NCI-H510A (cell line): ENCODE results near the gene PSMA6.
"Not testable (repeated sequence)": the region's sequence is repeated elsewhere in the genome, so short reads cannot be mapped to it uniquely, and the experiment has no call there.

Experiments
- DNase-seq: peaks from one replicate; lab custom pipeline; 2025; lab: John Stamatoyannopoulos, UW

The PSMA6 gene

GRCh38 chr14:35285168-35286002 lies 6.8 kb upstream of the PSMA6 start:
- DNase-seq = no peak

- no peak for DNase-seq
These were observed 6.1 kb upstream of the PSMA6 start for GRCh38 chr14:35286003-35286600.

- no peak for DNase-seq
These were observed 5.5 kb upstream of the PSMA6 start for GRCh38 chr14:35286707-35287106.

DNA sequence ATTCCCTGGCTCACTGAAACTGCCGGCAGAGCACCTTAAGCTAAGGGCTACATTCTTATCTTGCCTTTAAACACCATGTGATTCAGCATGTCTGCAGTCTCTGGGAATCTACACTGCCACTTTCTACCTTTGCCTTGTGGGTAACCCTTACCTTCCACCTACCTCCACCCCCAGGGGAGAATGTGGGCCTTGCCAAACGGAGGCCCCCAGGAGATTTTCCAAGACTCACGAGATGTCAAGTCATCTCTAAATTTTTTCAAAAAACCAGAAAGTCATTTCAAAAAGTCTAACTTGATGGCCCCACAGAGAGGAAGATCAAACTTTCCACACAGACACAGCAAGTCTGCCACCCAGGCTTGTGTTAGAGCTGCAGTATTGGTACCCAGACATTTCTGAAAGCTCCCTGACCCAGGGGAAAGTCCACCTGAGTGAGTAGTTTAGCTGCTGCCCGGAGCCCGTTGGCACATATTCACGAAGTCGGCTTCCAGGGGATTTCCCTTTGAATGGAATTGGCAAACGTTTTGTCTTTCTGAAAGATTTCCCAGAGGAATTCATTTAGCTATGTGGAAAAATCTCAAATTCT lies 4.7 kb upstream of the PSMA6 start:
- DNase-seq = no peak

- no peak for DNase-seq
These were observed 2.6 kb upstream of the PSMA6 start for GRCh38 chr14:35289623-35290022.

GRCh38 chr14:35292770-35293561 lies 784 bp downstream of the PSMA6 start:
- DNase-seq = no peak

DNA sequence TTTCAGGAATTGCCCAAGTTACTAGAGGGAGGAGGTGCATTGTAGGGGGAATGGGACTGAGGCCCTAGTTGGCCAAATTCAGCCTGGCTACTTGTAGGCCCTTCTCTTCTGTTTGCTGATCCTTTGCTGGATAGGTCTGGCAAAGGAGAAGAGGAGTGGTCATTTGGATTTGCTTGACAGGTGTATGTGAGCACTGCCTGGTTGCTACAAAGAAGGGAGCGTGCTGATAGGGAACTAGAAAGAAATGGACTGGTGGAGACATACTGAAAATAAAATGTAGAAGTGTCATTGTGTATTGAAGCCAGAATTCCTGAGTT lies 3.6 kb downstream of the PSMA6 start:
- no peak for DNase-seq

GRCh38 chr14:35296545-35296944 lies 4.4 kb downstream of the PSMA6 start:
- no peak for DNase-seq

GRCh38 chr14:35297706-35298105 lies 5.5 kb downstream of the PSMA6 start:
- DNase-seq = no peak

DNA sequence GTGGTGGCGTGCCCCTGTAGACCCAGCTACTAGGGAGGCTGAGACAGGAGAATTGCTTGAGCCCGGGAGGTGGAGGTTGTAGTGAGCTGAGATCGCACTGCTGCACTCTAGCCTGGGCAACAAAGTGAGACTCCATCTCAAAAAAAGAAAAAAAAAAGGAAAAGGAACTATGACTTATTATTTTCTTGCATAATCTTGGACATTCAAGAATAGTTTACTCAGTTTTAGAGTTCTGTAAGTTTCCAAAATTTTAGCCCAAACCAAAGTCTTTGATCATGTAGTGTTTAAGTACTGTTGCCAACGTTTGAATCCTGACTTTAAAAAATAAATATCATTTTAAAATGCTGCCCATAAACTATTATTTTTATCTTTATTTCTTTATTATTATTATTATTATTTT lies 6.2 kb downstream of the PSMA6 start:
- no peak for DNase-seq

DNA sequence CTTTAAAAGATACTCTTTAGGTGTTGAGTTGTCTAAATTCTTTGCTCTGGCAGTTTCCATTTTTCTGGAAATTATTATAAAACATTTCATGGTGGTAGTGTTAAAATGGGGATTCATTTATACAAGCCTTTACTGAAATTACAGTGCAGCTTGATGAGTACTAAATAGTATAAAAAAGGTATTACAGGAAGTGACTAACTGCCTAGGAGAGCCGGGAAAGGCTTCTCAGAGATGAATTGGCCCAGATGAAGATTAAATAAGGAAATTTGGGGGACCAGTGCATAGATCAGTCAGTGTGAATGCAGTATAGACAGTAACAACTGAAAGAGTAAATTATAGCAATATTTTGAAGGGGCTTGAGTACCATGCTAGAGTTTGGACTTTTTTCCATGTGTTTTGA lies 7.5 kb downstream of the PSMA6 start:
- no peak for DNase-seq

GRCh38 chr14:35300228-35300627 lies 8.0 kb downstream of the PSMA6 start:
- no peak for DNase-seq

DNA sequence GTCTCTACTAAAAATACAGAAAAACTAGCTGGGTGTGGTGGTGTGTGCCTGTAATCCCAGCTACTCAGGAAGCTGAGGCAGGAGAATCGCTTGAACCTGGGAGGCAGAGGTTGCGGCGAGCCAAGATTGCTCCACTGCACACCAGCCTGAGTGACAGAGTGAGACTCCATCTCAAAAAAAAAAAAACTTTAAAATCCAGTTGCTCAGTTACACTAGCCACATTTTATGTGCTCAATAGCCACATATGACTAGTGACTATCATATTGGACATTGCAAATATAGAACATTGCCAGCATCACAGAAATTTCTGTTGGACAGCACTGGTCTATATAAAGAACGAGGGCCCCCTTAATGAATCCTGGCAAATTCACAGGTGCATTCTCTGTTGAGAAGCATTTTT lies 9.2 kb downstream of the PSMA6 start:
- not testable (repeated sequence) for DNase-seq

GRCh38 chr14:35301735-35302528 lies 9.8 kb downstream of the PSMA6 start:
- DNase-seq = no peak

DNA sequence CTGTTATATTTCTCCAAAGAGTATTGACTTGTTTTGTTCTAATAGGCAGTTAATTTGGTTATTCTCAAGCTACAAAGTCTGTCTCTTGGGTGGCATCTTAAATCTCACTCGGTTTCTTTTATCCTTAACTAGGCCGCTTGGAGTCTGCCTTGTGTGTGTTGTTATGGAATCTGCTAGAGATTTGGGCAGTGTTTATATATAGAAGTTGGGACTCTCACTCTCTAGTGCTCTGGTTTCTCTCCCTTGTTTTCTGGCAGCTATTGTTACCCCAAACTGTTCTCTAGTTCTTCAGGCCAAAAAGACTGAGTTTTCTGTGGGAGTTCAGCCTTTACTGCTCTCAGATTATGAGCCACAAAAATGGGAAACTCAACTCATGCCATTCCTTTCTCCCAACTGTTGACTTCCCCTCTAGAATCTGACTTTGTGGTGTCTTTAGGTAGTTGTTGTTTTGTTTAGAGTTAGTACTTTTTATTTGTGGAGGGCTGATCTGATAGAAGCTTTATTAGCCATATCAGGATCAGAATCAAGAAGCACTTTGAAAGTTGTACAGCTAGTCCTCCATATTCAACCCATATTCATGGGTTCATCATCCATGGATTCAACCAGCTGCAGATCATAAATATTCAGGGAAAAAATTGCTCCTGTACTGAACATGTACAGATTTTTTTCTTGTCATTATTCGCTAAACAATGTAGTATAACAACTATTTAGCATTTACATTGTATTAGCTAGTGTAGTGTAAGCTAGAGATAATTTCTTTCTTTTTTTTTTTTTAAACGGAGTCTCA lies 11.2 kb downstream of the PSMA6 start:
- no peak for DNase-seq

DNA sequence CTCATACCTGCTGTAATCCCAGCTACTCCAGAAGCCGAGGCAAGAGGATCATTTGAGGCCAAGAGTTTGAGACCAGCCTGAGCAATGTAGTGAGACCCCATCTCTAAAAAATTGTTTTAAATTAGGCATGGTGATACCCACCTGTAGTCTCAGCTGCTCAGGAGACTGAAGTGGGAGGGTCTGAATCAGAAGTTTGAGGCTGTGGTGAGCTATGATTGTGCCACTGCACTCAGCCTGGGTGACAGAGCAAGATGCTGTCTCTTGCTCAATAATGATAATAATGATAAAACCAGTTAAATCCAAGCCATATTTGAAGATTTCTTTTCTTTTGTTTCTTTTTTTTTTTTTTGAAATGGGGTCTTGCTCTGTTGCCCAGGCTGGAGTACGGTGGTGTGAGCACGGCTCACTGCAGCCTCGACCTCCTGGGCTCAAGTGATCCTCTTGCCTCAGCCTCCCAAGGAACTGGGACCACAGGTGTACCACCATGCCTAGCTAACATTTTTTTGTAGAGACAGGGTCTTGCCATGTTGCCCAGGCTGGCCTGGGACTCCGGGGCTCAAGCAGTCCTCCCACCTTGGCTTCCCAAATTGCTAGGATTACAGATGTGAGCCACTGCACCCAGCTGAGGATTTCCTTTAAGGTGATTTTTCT lies 12.8 kb downstream of the PSMA6 start:
- no peak for DNase-seq

DNA sequence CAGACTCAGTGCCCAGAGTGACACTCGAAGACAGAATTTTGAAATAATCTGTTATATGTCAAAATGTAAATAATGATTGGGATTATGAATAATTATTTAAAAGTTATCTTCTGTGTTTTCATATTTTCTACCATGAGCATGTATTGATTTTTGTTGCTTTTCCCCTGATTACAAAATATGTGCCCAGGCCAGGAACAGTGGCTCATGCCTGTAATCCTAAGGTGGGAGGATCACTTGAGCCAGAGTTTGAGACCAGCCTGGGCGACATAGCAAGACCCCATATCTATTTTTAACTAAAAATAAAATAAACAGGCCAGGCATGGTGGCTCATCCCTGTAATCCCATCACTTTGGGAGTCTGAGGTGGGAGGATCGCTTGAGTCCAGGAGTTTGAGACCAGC lies 13.5 kb downstream of the PSMA6 start:
- DNase-seq = no peak

DNA sequence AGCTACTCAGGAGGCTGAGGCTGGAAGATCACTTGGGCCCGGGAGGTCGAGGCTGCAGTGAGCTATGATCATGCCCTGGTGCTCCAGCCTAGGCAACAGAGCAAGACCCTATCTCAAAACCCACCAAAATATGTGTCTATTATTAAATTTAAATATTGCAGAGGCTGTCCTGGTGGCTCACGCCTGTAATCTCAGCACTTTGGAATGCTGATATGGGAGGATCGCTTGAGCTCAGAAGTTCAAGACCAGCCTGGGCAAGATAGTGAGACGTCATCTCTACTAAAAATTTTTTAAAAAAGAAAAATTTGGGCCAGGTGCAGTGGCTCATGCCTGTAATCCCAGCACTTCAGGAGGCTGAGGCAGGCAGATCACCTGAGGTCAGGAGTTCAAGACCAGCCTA lies 13.9 kb downstream of the PSMA6 start:
- no peak for DNase-seq

DNA sequence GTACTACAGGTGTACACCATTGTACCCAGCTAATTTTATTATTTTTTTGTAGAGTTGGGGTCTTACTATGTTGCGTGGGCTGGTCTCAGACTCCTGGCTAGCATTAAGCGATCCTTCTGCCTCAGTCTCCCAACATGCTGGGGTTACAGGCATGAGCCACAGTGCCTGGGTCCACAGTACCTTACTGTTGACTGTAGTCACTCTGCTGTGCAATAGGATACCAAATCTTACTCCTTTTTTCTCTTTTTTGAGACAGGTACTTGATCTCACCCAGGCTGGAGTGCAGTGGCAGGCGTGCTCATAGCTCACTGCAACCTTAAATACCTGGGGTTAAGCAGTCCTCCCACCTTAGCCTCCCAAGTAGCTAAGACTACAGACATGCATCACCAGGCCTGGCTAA lies 25.6 kb downstream of the PSMA6 start:
- no peak for DNase-seq

- DNase-seq = no peak
These were observed 27.3 kb downstream of the PSMA6 start for GRCh38 chr14:35319509-35319908.

DNA sequence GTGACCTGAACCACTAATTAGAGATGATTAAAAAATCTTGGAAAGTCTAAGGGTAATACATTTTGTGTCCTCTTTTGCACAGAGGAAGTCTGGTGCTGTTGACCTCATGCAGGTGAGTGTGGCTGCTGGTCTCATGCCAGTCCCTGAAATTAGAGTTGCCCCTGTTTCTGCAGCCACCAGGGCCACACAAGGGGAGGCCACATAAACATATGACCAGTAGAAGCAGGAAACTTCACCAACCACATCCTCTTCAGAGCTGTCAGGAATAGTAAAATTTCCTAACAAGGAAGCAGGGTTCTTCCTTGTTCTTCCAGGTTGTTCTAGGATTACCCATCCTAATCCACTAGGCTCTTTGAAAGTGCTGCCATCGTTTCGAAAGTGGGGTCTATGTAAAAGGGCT lies 28.3 kb downstream of the PSMA6 start:
- DNase-seq = no peak
